ENCODE measurements around the gene FBXO48.

GRCh38 chr2:68464651-68465050 is 2.4 kb downstream of the FBXO48 start:
- no peak for TF ChIP-seq POLR2A (IDR thresholded peaks at IDR 0.05)
- no peak for TF ChIP-seq CTCF (IDR thresholded peaks at IDR 0.05)
- TF ChIP-seq EP300 (IDR thresholded peaks at IDR 0.05), result no peak
